G401 (cell line): ENCODE data around the gene MAGEB4. TPM values are rescaled to one million over a fixed set of nuclear protein-coding genes. Genes with fewer than 3 reads are reported as not detected.

Source experiments
- DNase-seq: peaks from one replicate; pipeline ENCODE4 v3.0.0-alpha.2; 2015; ENCODE audit warnings: low spot score
- in situ Hi-C: cut with HindIII; loops from 2 replicates; pipeline ENCODE4 v1.10.0; 2016; ENCODE audit warnings: low sequenced_read_pairs, mixed read lengths
- total RNA-seq: library from RNA; depleted of rRNA; stranded (reverse); fragments of >200 nt; shearing (Covaris generic); gene quantifications from 2 replicates; pipeline ENCODE4 v1.2.3, GENCODE V29; 2014; rRNA removed

Gene MAGEB4
- total RNA-seq, 1 experiment from 2014 or later, result not detected

DNA sequence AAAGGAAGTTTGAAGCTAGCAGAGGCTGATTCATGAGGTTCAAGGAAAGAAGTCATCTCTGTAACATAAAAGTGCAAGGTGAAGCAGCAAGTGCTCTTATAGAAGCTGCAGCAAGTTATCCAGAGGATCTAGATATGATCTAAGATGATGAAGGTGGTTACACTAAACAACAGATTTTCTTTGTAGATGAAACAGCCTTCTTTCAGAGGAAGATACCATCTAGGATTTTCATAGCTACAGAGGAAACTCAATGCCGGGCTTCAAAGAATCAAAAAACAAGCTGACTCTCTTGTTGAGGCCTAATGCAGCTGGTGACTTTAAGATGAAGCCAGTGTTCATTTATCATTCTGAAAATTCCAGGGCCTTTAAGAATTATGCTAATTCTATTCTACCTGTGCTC is 38.6 kb downstream of the MAGEB4 start:
- in situ Hi-C loops, result no loop called here

GRCh38 chrX:30282527-30282926 is 40.7 kb downstream of the MAGEB4 start:
- in situ Hi-C loops, result no loop called here
- DNase-seq, result no peak

More for the DNA sequence above, 38.6 kb downstream of the MAGEB4 start:
- DNase-seq, result no peak

GRCh38 chrX:30283456-30284200 is 41.8 kb downstream of the MAGEB4 start:
- in situ Hi-C loops, result no loop called here
- DNase-seq, result no peak

Other genes with a start within 250 kb of the MAGEB4 start
- gene MAGEB2, start 26.4 kb upstream of the MAGEB4 start, total RNA-seq, result not detected in 2 replicates
- gene MAGEB3, start 11.3 kb upstream of the MAGEB4 start, total RNA-seq, result not detected in 2 replicates
- gene MAGEB1, start 5.1 kb downstream of the MAGEB4 start, total RNA-seq, result not detected in 2 replicates
- 0.18 TPM in 1 of 2 replicates, not detected in the other for gene NR0B1, start 67.4 kb downstream of the MAGEB4 start, total RNA-seq